H1 (cell line): ENCODE measurements around the gene LRCH1. TPM values are rescaled to one million over a fixed set of nuclear protein-coding genes. Genes with fewer than 3 reads are reported as not detected.

Experiments used
- CTCF ChIA-PET: fragments of 300-600 bp; sonication (Branson Sonifier 250); formaldehyde crosslinking; loops from one replicate; lab custom pipeline; 2021; ENCODE audit not compliant: partially characterized antibody; lab: Charles Lee
- POLR2A ChIA-PET: fragments of 300-600 bp; sonication (Branson Sonifier 250); formaldehyde crosslinking; loops from one replicate; lab custom pipeline; 2021; ENCODE audit warnings: inconsistent platforms; ENCODE audit not compliant: partially characterized antibody; lab: Charles Lee
- DNase-seq, 2 experiments: peaks; one replicate each; pipeline versions ENCODE4 v3.0.0 to v3.0.0-alpha.2; 2010 to 2022; ENCODE audit warnings: low spot score in 2 of 2, low read depth in 1 of 2, mixed read lengths in 1 of 2
- FAIRE-seq: peaks from 2 replicates; lab custom pipeline; 2011; peaks lifted over from hg19 to GRCh38; lab: Jason Lieb, UNC
- H2AFZ ChIP-seq: 2 replicates; pipeline ENCODE4 v1.8.1; 2012; ENCODE audit warnings: low read length, inconsistent platforms
- H2AK5ac ChIP-seq: 2 replicates; pipeline ENCODE4 v1.6.1; 2013; ENCODE audit warnings: low read depth, low read length
- H2BK120ac ChIP-seq: replicated peaks from 2 replicates; pipeline ENCODE3; 2013; ENCODE audit warnings: low read depth, low read length, inconsistent platforms
- H2BK12ac ChIP-seq: 2 replicates; pipeline ENCODE4 v1.6.1; 2013; ENCODE audit warnings: low read depth, low read length
- H2BK15ac ChIP-seq: 2 replicates; pipeline ENCODE4 v1.6.1; 2013; ENCODE audit warnings: low read length
- H2BK20ac ChIP-seq: 2 replicates; pipeline ENCODE4 v1.6.1; 2013; ENCODE audit warnings: low read length
- H2BK5ac ChIP-seq: 2 replicates; pipeline ENCODE4 v1.6.1; 2013; ENCODE audit warnings: low read depth, low read length
- H3K14ac ChIP-seq: 2 replicates; pipeline ENCODE4 v1.6.1; 2013; ENCODE audit warnings: inconsistent platforms; ENCODE audit not compliant: insufficient read length
- H3K18ac ChIP-seq: 2 replicates; pipeline ENCODE4 v1.6.1; 2013; ENCODE audit warnings: low read length; ENCODE audit errors: extremely low read depth
- H3K23ac ChIP-seq: 2 replicates; pipeline ENCODE4 v1.6.1; 2013; ENCODE audit warnings: inconsistent platforms; ENCODE audit not compliant: insufficient read length
- H3K23me2 ChIP-seq: 2 replicates; pipeline ENCODE4 v1.6.1; 2013; ENCODE audit warnings: low read depth, low read length
- H3K27ac ChIP-seq: 2 replicates; pipeline ENCODE4 v1.6.1; 2011; ENCODE audit warnings: low read depth, low read length, inconsistent platforms
- H3K27me3 ChIP-seq, 4 experiments: replicated peaks in 1 of 4; 1 replicate in 1 of 4; 2 replicates in 3 of 4; pipeline versions ENCODE4 v1.6.1 to v1.8.1; 2011 to 2013; ENCODE audit warnings: low read length in 3 of 4, mild to moderate bottlenecking in 3 of 4, inconsistent platforms in 2 of 4, mixed read lengths in 2 of 4, moderate library complexity in 1 of 4; ENCODE audit not compliant: control insufficient read depth in 3 of 4, insufficient read depth in 3 of 4; ENCODE audit errors: extremely low read depth in 1 of 4
- H3K36me3 ChIP-seq, 4 experiments: 2 replicates each; pipeline versions ENCODE4 v1.6.1 to v1.8.1; 2011 to 2013; ENCODE audit warnings: mild to moderate bottlenecking in 4 of 4, low read length in 3 of 4, moderate library complexity in 2 of 4, control low read depth in 1 of 4, inconsistent platforms in 1 of 4; ENCODE audit not compliant: insufficient read depth in 4 of 4, control insufficient read depth in 2 of 4
- H3K4ac ChIP-seq: replicated peaks from 2 replicates; pipeline ENCODE3; 2013; ENCODE audit warnings: low read length, low read depth, mixed read lengths, inconsistent platforms; ENCODE audit not compliant: insufficient read length
- H3K4me1 ChIP-seq, 4 experiments: replicated peaks in 1 of 4; 1 replicate in 1 of 4; 2 replicates in 3 of 4; pipeline versions ENCODE4 v1.6.1 to v1.8.1; 2011 to 2013; ENCODE audit warnings: low read length in 3 of 4, inconsistent platforms in 2 of 4, mixed read lengths in 1 of 4; ENCODE audit not compliant: insufficient read depth in 4 of 4, control insufficient read depth in 3 of 4
- H3K4me2 ChIP-seq, 2 experiments: 2 replicates each; pipeline versions ENCODE4 v1.6.1 to v1.8.1; 2011 to 2013; ENCODE audit warnings: low read depth in 2 of 2, low read length in 2 of 2, control low read depth in 1 of 2, inconsistent platforms in 1 of 2, mild to moderate bottlenecking in 1 of 2; ENCODE audit not compliant: insufficient read depth in 1 of 2
- H3K4me3 ChIP-seq, 4 experiments: fragments of 200-600, 300-600 bp in 1 of 4; sonication (generic), shearing (Covaris generic), sonication (Bioruptor Twin) in 1 of 4; 2 replicates each; pipeline versions ENCODE4 v1.5.1 to v1.8.1; 2011 to 2016; ENCODE audit warnings: low read length in 4 of 4, low read depth in 3 of 4, control low read depth in 2 of 4, inconsistent platforms in 2 of 4, mild to moderate bottlenecking in 2 of 4, mixed read lengths in 1 of 4, moderate library complexity in 1 of 4; ENCODE audit not compliant: insufficient read depth in 2 of 4; ENCODE audit errors: extremely low read depth in 1 of 4
- H3K56ac ChIP-seq: replicated peaks from 2 replicates; pipeline ENCODE3; 2013; ENCODE audit warnings: low read depth, mild to moderate bottlenecking, mixed read lengths, low read length, inconsistent platforms; ENCODE audit not compliant: insufficient read length
- H3K79me1 ChIP-seq: 2 replicates; pipeline ENCODE4 v1.6.1; 2013; ENCODE audit warnings: low read depth, low read length, control low read depth
- H3K79me2 ChIP-seq, 2 experiments: 2 replicates each; pipeline versions ENCODE4 v1.6.1 to v1.8.1; 2012 to 2013; ENCODE audit warnings: low read length in 2 of 2, mild to moderate bottlenecking in 2 of 2, inconsistent platforms in 1 of 2; ENCODE audit not compliant: insufficient read depth in 2 of 2, control insufficient read depth in 1 of 2
- H3K9ac ChIP-seq, 4 experiments: replicated peaks in 1 of 4; 1 replicate in 1 of 4; 2 replicates in 3 of 4; pipeline versions ENCODE4 v1.6.1 to v1.8.1; 2011 to 2013; ENCODE audit warnings: low read depth in 3 of 4, low read length in 3 of 4, control low read depth in 2 of 4, mild to moderate bottlenecking in 2 of 4, moderate library complexity in 2 of 4, inconsistent platforms in 1 of 4; ENCODE audit errors: extremely low read depth in 1 of 4
- H3K9me3 ChIP-seq, 2 experiments: 2 replicates each; pipeline versions ENCODE4 v1.6.1 to v1.8.1; 2012 to 2013; ENCODE audit warnings: mild to moderate bottlenecking in 2 of 2, moderate library complexity in 2 of 2, control low read depth in 1 of 2, inconsistent platforms in 1 of 2, low read depth in 1 of 2, low read length in 1 of 2, mixed read lengths in 1 of 2; ENCODE audit not compliant: insufficient read depth in 2 of 2
- H4K20me1 ChIP-seq, 2 experiments: replicated peaks in 1 of 2; 2 replicates each; pipeline versions ENCODE3 to v1.8.1; 2011 to 2013; ENCODE audit warnings: inconsistent platforms in 2 of 2, low read length in 2 of 2, mild to moderate bottlenecking in 1 of 2; ENCODE audit not compliant: insufficient read depth in 2 of 2, control insufficient read depth in 1 of 2
- H4K5ac ChIP-seq: 2 replicates; pipeline ENCODE4 v1.6.1; 2013; ENCODE audit warnings: low read length, low read depth, mixed read lengths, inconsistent platforms; ENCODE audit not compliant: insufficient read length
- H4K8ac ChIP-seq: 2 replicates; pipeline ENCODE4 v1.8.0; 2013; ENCODE audit warnings: mild to moderate bottlenecking, moderate library complexity, low read length, inconsistent platforms; ENCODE audit not compliant: insufficient read depth; ENCODE audit errors: extremely low read depth
- H4K91ac ChIP-seq: replicated peaks from 2 replicates; pipeline ENCODE3; 2013; ENCODE audit warnings: low read length, mixed read lengths, inconsistent platforms; ENCODE audit not compliant: insufficient read length
- CREB1 ChIP-seq: IDR thresholded peaks from 2 replicates; pipeline ENCODE4 v1.6.1; 2012; ENCODE audit warnings: inconsistent platforms
- KDM1A ChIP-seq: fragments of 200-600, 300-600 bp; sonication (generic); IDR thresholded peaks from 2 replicates; pipeline ENCODE4 v1.7.1; 2016; ENCODE audit warnings: mild to moderate bottlenecking, low read length, borderline replicate concordance
- SIX5 ChIP-seq: IDR thresholded peaks from 2 replicates; pipeline ENCODE4 v1.6.1; 2011; ENCODE audit warnings: mild to moderate bottlenecking, low read depth, low read length
- TEAD4 ChIP-seq: IDR thresholded peaks from 2 replicates; pipeline ENCODE4 v1.6.1; 2012; ENCODE audit warnings: low read depth, low read length, inconsistent platforms, mixed read lengths
- WGBS, 2 experiments: shearing (Covaris generic) in 1 of 2; methylation state at CpG; one replicate each; pipeline versions ENCODE4 v1.1.6 to v1.1.7; 2013 to 2015; ENCODE audit warnings: low lambda C conversion rate in 2 of 2, mixed read lengths in 2 of 2, inconsistent platforms in 1 of 2, low coverage in 1 of 2, missing lambda C conversion rate in 1 of 2; ENCODE audit not compliant: insufficient replicate concordance in 2 of 2, insufficient coverage in 1 of 2, insufficient read length in 1 of 2; ENCODE audit errors: extremely low coverage in 1 of 2, missing lambda C conversion rate in 1 of 2; 5-methylcytosine and 5-hydroxymethylcytosine counted together
- polyA plus RNA-seq, 7 experiments: library from polyadenylated mRNA; depleted of rRNA in 3 of 7; stranded (reverse) in 5 of 7; unstranded in 2 of 7; fragments of >200 nt in 5 of 7; fragments of 200-250 nt in 2 of 7; gene quantifications; 1 replicate in 5 of 7; 2 replicates in 1 of 7; 4 replicates in 1 of 7; pipeline versions ENCODE4 v1.2.1 to v1.2.3, GENCODE V29; 2011 to 2013; ENCODE audit warnings: missing spikeins in 2 of 7, mixed read lengths in 2 of 7
- total RNA-seq: library from RNA; stranded (reverse); fragmentation: NEBNext Ultra II Directional; extraction: Animal tissue kit (Norgen Biotek cat#: 25700); gene quantifications from 2 replicates; pipeline ENCODE4 v1.2.1, GENCODE V29; 2021

Gene LRCH1
- total and polyA plus RNA-seq, 2 of the 8 experiments (the other 6 are each of a cell fraction or from before 2014, with no cell fraction given), result 3.0 to 10.1 TPM

- no peak overlapping the region for H3K4me2 ChIP-seq
- H3K14ac ChIP-seq, result no peak overlapping the region
- H3K9me3 ChIP-seq, result no peaks in the 10 kb centered on the region
- H4K91ac ChIP-seq, result no peak overlapping the region
- no peak overlapping the region for H4K8ac ChIP-seq
- no peaks in the 10 kb centered on the region for H3K27me3 ChIP-seq
- no peak overlapping the region for H2BK12ac ChIP-seq
- H3K4ac ChIP-seq, result no peak overlapping the region
- TF ChIP-seq KDM1A (no peak), SIX5 (no peak), CREB1 (no peak), TEAD4 (no peak)
- H3K23me2 ChIP-seq, result no peaks in the 10 kb centered on the region
- no peak overlapping the region for H3K18ac ChIP-seq
- no peak for FAIRE-seq
- no peak overlapping the region for H3K9ac ChIP-seq
- no peak overlapping the region for H2AK5ac ChIP-seq
- no peak overlapping the region for H2BK15ac ChIP-seq
- H3K27ac ChIP-seq, result no peak overlapping the region
- peaks cover 0 to 8% (median 0%) of the 10 kb centered on the region in 4 experiments; a peak in 2 of 7 replicates for H3K4me1 ChIP-seq
- WGBS, 2 experiments, result 89% methylated on average over 5 of the region's 6 CpGs; no CpG with 5 or more reads in 1 of the 2 experiments
- no peaks in the 10 kb centered on the region; a peak in 2 of 8 replicates for H3K36me3 ChIP-seq
- peaks cover 3% of the 10 kb centered on the region for H3K79me1 ChIP-seq
- H3K23ac ChIP-seq, result no peak overlapping the region
- CTCF ChIA-PET, result interaction anchor here (0.8 to 0.9 kb wide), 2 partner anchors 111 to 116 kb away, joined by 3 read pairs; no protein-coding TSS in a partner anchor
- no peak overlapping the region for H2AFZ ChIP-seq
- no peak overlapping the region for H2BK120ac ChIP-seq
- no peaks in the 10 kb centered on the region for H4K20me1 ChIP-seq
- POLR2A ChIA-PET, result no interaction called here
- DNase-seq, result no peak
- no peak overlapping the region for H4K5ac ChIP-seq
- H3K56ac ChIP-seq, result no peak overlapping the region
- H3K79me2 ChIP-seq, result peaks cover 0 to 22% of the 10 kb centered on the region in 2 experiments; a peak in 3 of 4 replicates
- no peak overlapping the region for H2BK20ac ChIP-seq
- no peak overlapping the region for H2BK5ac ChIP-seq
- no peak overlapping the region for H3K4me3 ChIP-seq
Measured at GRCh38 chr13:46609726-46610125, 56.8 kb downstream of the LRCH1 start.
